Activated CD4-positive, alpha-beta T cell treated with anti-CD3 and anti-CD28 coated beads for 1 hour (primary cell): ENCODE results near the gene CD19.
"Not testable (repeated sequence)": the region's sequence is repeated elsewhere in the genome, so short reads cannot be mapped to it uniquely, and the experiment has no call there.

Source experiments
- DNase-seq: peaks from one replicate; pipeline ENCODE4 v3.0.0-alpha.2; 2020

Gene CD19

DNA sequence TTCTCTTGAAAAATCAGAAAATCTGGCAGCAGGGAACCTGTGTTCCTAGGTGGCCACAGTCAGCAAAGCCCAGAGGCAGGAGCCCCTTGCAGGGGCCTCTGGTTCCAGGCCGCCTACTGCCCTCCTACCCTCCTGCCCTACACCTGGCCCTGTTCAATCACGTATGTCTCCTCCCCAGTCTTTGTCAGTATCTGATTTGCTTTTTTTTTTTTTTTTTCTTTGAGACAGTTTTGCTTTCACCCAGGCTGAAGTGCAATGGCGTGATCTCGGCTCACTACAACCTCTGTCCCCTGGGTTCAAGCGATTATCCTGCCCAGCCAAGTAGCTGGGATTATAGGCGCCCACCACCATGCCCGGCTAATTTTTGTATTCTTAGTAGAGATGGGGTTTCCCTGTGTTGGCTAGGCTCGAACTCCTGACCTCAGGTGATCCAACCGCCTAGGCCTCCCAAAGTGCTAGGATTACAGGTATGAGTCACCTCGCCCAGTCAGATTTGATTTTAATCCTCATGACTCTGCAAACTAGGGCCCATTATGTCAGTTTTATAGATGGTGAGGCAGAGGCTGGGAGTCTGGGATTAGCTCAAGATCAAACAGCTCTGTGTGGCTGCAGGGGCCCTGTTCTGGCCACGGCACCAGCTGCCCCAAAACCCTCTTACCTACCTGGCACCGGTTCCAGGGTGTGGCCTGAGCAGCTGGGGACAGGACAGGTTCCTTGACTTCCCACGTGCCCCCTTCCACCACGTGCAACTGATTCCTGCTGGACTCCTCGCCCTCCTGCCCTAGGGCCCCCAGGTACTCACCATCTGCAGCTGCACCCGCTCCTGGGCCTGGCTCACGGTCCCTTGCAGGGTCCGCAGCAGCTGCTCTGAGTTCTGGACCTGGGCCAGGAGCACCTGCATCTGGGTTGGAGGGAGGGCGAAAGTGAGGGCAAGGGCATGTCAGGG, 21.4 kb upstream of the CD19 start:
- no peak for DNase-seq

DNA sequence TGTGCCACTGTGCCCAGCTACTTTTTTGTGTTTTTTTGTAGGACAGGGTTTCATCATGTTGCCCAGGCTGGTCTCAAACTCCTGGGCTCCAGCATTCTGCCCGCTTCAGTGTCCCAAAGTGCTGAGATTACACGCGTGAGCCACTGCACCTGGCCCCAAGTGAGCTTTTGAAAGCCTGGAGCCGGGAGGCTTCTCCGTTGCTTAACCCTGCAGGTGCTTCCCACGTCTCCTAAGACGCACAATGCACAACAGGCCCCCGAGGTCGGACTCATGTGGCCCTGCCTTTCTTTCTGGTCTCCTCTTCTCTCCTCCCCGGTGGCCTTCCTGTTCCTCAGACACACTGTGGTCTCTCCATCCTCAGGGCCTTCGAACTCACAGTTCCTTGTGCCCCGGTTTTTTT, 19.2 kb upstream of the CD19 start:
- no peak for DNase-seq

GRCh38 chr16:28913946-28914724, 17.6 kb upstream of the CD19 start:
- no peak for DNase-seq

- no peak for DNase-seq
Observed at GRCh38 chr16:28915181-28915580, 16.6 kb upstream of the CD19 start.

- DNase-seq: no peak
Observed at GRCh38 chr16:28917095-28917494, 14.7 kb upstream of the CD19 start.

DNA sequence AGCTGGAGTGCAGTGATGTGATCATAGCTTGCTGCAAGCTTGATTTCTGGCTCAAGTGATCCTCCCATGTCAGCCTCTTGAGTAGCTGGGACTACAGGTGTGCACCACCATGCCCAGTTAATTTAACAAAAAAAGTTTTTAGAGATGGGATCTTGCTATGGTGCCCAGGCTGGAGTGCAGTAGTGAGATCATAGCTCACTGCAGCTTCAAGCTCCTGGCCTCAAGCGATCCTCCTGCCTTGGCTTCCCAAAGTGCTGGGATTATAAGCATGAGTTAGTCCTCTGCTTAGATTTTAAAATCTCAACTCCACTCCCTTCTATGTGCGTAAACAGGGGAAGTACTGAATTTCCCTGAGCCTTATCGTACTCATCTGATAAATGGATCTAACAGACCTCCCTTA, 13.1 kb upstream of the CD19 start:
- DNase-seq: no peak

DNA sequence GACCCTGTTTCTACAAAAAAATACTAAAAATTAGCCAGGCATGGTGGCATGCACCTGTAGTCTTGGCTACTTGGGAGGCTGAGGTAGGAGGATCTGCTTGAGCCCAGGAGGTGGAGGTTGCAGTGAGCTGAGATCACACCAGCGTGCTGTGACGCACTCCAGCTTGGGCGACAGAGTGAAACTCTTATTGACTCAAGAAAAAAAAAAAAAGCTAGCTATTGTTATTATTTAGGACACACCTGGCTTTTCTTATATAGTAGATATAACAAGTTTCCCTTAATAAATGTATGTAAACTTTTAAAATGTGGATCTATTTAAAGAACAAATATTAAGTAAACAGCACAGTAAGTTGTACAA, 8.6 kb upstream of the CD19 start:
- no peak for DNase-seq

GRCh38 chr16:28923652-28924398, 7.9 kb upstream of the CD19 start:
- DNase-seq: no peak

DNA sequence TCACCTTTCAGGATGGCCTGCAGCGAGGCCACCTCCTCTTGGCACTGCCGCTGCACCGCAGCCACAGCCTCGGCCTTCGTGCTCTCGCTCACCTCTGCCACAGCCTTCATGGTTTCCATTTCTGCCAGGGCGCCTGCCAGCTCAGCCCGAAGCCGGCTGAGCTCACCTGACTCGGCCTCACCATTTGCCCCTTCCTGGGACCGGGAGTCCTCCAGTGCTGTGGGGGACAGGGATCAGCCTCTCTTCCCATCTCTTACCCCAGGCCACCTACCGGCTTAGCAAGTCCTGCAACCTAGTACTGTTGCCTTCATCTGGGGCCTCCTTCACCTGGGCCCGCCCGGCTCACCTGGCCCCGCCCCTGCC, 7.4 kb upstream of the CD19 start:
- no peak for DNase-seq

DNA sequence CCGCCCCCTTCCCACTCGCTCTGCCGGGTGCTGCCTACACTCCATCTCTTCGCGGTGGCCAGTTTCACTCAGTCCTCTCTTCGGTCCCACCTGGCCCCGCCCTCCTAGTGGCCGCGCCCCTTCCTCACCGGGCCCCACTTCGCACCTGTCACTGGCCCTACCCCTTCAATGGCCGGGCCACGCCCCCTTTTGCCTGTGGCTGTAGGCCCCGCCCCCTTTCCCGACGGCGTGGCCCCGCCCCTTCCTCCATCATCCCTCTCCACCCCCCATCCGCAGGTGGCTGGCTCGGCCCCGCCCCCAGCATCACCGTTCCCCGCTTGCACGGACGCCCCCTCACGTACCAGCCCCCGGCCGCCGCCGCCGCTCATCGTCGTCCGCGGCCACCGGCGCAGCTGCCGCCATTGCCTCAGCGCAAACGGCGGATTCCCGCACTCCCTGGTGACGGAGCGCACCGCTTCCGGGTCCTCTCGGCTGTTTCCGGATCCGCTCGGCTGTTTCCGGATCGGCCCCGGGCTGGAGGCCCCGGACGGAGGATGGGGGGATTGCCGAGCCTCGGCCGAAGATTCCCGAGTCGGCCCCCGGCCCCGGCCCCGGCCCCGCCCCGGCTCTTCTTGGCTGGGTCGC, 6.9 kb upstream of the CD19 start, which contains the start of gene RABEP2:
Gene RABEP2 (minus strand): TSS at position 477 of the 624 bp plus-strand sequence. CDS start 75 bp downstream, at position 402.
- peak; percentile 90 for DNase-seq

DNA sequence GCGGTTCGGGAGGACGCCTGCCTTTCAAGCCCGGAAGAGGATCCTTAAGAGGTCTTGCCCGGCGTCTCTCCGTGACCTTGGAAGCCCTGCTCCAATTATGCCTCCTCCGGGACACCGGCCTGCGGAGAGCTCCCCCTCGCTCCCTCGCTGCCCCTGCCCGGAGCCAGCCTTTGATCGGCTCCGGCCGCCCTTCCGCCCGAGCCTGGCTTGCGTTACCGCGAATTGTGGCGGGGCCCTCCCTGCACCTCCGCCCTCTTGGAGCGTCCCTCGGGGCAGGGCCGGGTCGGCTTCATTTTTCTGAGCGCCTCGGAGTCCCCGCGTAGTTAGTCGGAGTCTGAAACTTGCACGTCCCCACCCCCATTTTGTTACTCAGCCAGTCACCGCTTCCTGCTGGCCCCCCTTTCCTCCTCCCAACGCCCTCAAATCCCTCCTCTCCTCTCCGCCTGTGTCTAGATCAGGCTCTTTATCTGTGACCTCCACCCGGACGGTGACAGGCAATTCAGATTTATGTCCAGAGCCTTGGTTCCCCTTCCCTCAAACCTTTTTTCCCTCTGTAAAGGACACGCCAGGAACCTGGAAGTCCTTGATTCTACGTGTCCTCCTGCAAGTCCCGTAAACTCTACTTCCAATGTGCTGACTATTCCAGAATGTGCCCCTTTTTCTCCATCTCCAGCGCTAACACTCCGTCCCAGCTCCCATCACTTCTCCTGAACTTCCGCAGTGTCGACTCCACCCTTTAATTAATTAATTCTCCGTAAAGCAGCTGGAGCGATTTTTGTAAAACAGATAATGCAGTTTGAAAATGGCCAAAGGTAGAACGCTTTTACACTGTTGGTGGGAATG, 6.2 kb upstream of the CD19 start:
- peak; percentile 62 for DNase-seq

DNA sequence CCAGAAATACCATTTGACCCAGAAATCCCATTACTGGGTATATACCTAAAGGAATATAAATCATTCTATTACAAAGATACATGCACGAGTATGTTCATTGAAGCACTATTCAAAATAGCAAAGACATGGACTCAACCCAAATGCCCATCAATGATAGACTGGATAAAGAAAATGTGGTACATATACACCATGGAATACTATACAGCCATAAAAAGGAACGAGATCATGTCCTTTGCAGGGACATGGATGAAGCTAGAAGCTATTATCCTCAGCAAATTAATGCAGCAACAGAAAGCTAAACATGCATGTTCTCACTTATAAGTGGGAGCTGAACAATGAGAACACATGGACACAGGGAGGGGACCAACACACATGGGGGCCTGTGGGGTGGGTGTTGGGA, 5.5 kb upstream of the CD19 start:
- DNase-seq: not testable (repeated sequence)

DNA sequence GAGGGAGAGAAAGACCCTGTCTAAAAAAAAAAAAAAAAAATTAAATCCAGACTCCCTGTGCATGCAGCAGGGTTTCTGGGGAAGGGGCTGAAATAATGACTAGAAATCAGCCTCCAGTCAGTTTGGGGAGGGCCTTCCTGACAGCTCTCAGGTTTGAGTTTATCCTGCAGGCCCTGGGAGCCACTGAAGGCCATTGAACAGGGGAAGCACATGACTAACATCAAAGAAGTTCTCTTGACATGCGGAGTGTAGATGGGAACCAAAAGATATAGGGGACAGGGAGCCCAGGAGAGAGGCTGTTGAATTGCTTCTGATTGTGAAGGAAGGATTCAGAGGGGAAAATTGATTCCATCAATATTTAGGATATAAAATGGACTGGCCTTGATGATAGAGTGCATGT, 4.0 kb upstream of the CD19 start:
- DNase-seq: no peak

- no peak for DNase-seq
Observed at GRCh38 chr16:28930203-28930602, 1.6 kb upstream of the CD19 start.

DNA sequence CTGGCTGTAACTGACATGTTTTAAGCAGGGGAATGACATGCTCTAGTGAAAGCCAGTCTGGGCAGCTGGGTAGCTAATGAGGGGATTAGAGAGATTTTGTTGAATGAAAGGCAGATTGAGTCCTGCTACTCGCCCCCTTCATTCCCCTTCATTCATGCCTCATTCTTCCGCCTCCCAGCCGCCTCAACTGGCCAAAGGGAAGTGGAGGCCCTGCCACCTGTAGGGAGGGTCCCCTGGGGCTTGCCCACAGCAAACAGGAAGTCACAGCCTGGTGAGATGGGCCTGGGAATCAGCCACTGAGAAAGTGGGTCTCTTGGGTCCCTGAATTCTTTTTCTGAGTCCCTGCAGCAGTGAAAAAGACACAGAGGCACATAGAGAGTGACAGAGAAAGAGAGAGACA, 1.1 kb upstream of the CD19 start:
- no peak for DNase-seq

- no peak for DNase-seq
Observed at GRCh38 chr16:28932339-28933141, 769 bp downstream of the CD19 start.

DNA sequence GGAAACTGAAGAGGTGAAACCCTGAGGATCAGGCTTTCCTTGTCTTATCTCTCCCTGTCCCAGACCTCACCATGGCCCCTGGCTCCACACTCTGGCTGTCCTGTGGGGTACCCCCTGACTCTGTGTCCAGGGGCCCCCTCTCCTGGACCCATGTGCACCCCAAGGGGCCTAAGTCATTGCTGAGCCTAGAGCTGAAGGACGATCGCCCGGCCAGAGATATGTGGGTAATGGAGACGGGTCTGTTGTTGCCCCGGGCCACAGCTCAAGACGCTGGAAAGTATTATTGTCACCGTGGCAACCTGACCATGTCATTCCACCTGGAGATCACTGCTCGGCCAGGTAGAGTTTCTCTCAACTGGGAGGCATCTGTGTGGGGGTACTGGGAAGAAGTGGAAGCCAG, 1.4 kb downstream of the CD19 start:
- DNase-seq: no peak

DNA sequence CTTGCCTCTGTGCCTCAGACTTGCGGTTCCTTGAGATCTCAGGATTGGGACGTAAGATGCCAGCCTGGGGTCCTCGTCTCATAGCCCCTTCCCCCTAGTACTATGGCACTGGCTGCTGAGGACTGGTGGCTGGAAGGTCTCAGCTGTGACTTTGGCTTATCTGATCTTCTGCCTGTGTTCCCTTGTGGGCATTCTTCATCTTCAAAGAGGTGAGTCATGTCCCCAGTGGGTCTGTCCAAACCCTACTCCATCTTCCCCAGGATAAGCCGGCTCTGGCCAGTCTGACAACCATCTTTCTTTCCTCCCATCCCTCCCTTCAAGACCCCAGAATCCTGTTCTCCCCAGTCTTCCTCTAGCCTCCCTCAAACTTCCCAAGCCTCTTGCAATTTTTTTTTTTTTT, 3.6 kb downstream of the CD19 start:
- DNase-seq: no peak

DNA sequence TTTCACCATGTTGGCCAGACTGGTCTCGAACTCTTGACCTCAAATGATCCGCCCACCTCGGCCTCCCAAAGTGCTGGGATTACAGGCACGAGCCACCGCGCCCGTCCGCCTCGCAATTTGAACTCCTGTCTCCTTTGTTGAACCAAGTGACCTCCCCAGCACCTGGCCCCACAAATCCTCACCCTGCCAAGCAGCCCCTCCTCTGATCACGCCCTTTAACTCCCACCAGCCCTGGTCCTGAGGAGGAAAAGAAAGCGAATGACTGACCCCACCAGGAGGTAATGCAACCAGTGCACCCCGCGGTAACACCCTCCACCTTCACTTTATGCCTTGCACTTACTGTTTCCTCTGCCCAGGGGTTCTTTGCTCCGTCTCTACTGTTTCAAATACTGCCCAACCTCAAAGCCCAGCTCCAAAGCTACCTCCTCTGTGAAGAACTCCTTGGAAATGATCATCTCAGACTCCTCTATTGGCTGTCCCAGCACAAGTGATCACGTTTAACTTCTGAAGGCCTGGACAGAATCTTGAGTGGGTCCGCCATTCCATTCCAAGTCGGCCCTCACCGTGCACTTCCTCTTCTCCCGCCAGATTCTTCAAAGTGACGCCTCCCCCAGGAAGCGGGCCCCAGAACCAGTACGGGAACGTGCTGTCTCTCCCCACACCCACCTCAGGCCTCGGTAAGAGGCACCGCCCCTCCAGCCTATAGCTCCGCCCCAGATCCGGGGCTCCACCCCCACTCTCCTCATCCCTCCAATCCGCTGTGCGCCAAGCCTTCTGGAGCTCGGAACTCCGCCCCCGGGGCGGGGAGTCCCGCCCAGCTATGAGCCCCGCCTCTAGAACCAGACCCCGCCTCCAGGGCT, 4.4 kb downstream of the CD19 start:
- peak; percentile 77 for DNase-seq

DNA sequence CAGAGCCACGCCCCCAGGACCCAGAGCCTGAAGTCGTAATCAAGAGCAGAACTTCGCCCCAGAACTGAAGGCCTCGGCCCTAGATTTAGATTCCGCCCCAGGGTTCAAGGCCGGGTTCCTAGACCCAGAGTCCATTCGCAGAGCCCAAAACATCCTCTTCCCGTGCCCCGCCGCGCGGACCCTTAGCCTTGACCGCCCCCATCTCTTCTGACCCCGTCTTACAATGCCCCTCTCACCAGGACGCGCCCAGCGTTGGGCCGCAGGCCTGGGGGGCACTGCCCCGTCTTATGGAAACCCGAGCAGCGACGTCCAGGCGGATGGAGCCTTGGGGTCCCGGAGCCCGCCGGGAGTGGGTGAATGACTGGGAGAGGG, 5.0 kb downstream of the CD19 start:
- no peak for DNase-seq
